Adipocyte (in vitro differentiated cells): ENCODE data around the gene GNG5.
"Not testable (repeated sequence)": the region's sequence is repeated elsewhere in the genome, so short reads cannot be mapped to it uniquely, and the experiment has no call there.

Source experiments
- DNase-seq: peaks from one replicate; pipeline ENCODE4 v3.0.0-alpha.2; 2015; ENCODE audit warnings: low read depth
- H3K27me3 ChIP-seq: replicated peaks from 2 replicates; pipeline ENCODE4 v1.7.0; 2013; ENCODE audit warnings: mild to moderate bottlenecking, low read length, moderate library complexity; ENCODE audit not compliant: control insufficient read depth, insufficient read depth
- H3K36me3 ChIP-seq: 2 replicates; pipeline ENCODE4 v1.7.0; 2013; ENCODE audit warnings: low read length, mild to moderate bottlenecking, moderate library complexity; ENCODE audit not compliant: control insufficient read depth, insufficient read depth, severe bottlenecking
- H3K4me1 ChIP-seq: 2 replicates; pipeline ENCODE4 v1.7.0; 2013; ENCODE audit warnings: mild to moderate bottlenecking, low read length, moderate library complexity; ENCODE audit not compliant: control insufficient read depth, insufficient read depth
- H3K4me3 ChIP-seq: 2 replicates; pipeline ENCODE4 v1.7.0; 2013; ENCODE audit warnings: mild to moderate bottlenecking, low read length, moderate library complexity
- H3K9ac ChIP-seq: 2 replicates; pipeline ENCODE4 v1.7.0; 2013; ENCODE audit warnings: mild to moderate bottlenecking, low read length, moderate library complexity
- H3K9me3 ChIP-seq: 2 replicates; pipeline ENCODE4 v1.7.0; 2013; ENCODE audit warnings: mild to moderate bottlenecking, low read length, moderate library complexity; ENCODE audit not compliant: control insufficient read depth

Gene GNG5

GRCh38 chr1:84507887-84508286 lies 1.5 kb upstream of the GNG5 start:
- not testable (repeated sequence) for H3K9ac ChIP-seq, H3K9me3 ChIP-seq, H3K4me3 ChIP-seq, H3K27me3 ChIP-seq, H3K36me3 ChIP-seq, DNase-seq
- H3K4me1 ChIP-seq: peaks cover 25% of the 10 kb centered on the region

GRCh38 chr1:84506729-84507453 lies 510 bp upstream of the GNG5 start:
- H3K4me1 ChIP-seq: peaks cover 28% of the 10 kb centered on the region

GRCh38 chr1:84505493-84506001 lies 834 bp downstream of the GNG5 start:
- no peaks in the 10 kb centered on the region for H3K27me3 ChIP-seq
- H3K4me3 ChIP-seq: peak overlapping the region; percentile 91
- H3K4me1 ChIP-seq: peaks cover 28% of the 10 kb centered on the region
- H3K9me3 ChIP-seq: no peaks in the 10 kb centered on the region
- peak overlapping the region; percentile 94 for H3K9ac ChIP-seq
- peak; percentile 86 for DNase-seq
- H3K36me3 ChIP-seq: peaks cover 11% of the 10 kb centered on the region

More at GRCh38 chr1:84506729-84507453, 510 bp upstream of the GNG5 start:
- Histone ChIP-seq H3K27me3 (no peaks in the 10 kb centered on the region), H3K36me3 (no peaks in the 10 kb centered on the region), H3K4me3 (peak overlapping the region; percentile 91), H3K9ac (peak overlapping the region; percentile 94), H3K9me3 (no peaks in the 10 kb centered on the region)
- DNase-seq: no peak

- Histone ChIP-seq H3K9me3 (no peaks in the 10 kb centered on the region), H3K27me3 (no peaks in the 10 kb centered on the region), H3K36me3 (peaks cover 18% of the 10 kb centered on the region), H3K4me1 (peaks cover 28% of the 10 kb centered on the region), H3K4me3 (peak overlapping the region; percentile 91), H3K9ac (peak overlapping the region; percentile 94)
- DNase-seq: peak; percentile 72
Observed at GRCh38 chr1:84504580-84505492, 1.5 kb downstream of the GNG5 start.

GRCh38 chr1:84502927-84503326 lies 3.5 kb downstream of the GNG5 start:
- Histone ChIP-seq H3K9ac (no peak overlapping the region), H3K9me3 (no peaks in the 10 kb centered on the region), H3K4me3 (no peak overlapping the region), H3K4me1 (peaks cover 24% of the 10 kb centered on the region), H3K27me3 (no peaks in the 10 kb centered on the region), H3K36me3 (peaks cover 37% of the 10 kb centered on the region)
- DNase-seq: no peak

- H3K9ac ChIP-seq: no peak overlapping the region
- no peak overlapping the region for H3K4me3 ChIP-seq
- peaks cover 2% of the 10 kb centered on the region for H3K4me1 ChIP-seq
- H3K27me3 ChIP-seq: no peaks in the 10 kb centered on the region
- H3K36me3 ChIP-seq: peaks cover 81% of the 10 kb centered on the region
- no peaks in the 10 kb centered on the region for H3K9me3 ChIP-seq
- no peak for DNase-seq
Observed at GRCh38 chr1:84497631-84498275, 8.6 kb downstream of the GNG5 start.

- Histone ChIP-seq H3K4me3 (no peak overlapping the region), H3K36me3 (peaks cover 92% of the 10 kb centered on the region), H3K27me3 (no peaks in the 10 kb centered on the region), H3K9me3 (no peaks in the 10 kb centered on the region), H3K4me1 (no peaks in the 10 kb centered on the region), H3K9ac (no peak overlapping the region)
- no peak for DNase-seq
Observed at GRCh38 chr1:84496498-84496897, 9.9 kb downstream of the GNG5 start.

GRCh38 chr1:84493747-84494146 lies 12.6 kb downstream of the GNG5 start:
- H3K4me3 ChIP-seq: no peak overlapping the region
- DNase-seq: no peak
- H3K36me3 ChIP-seq: peaks cover 87% of the 10 kb centered on the region
- no peaks in the 10 kb centered on the region for H3K9me3 ChIP-seq
- no peaks in the 10 kb centered on the region for H3K27me3 ChIP-seq
- H3K9ac ChIP-seq: no peak overlapping the region
- no peaks in the 10 kb centered on the region for H3K4me1 ChIP-seq

- H3K9ac ChIP-seq: no peak overlapping the region
- no peak for DNase-seq
- no peak overlapping the region for H3K4me3 ChIP-seq
- peaks cover 4% of the 10 kb centered on the region for H3K4me1 ChIP-seq
- H3K36me3 ChIP-seq: peaks cover 77% of the 10 kb centered on the region
- H3K9me3 ChIP-seq: no peaks in the 10 kb centered on the region
- no peaks in the 10 kb centered on the region for H3K27me3 ChIP-seq
Observed at GRCh38 chr1:84492726-84493125, 13.7 kb downstream of the GNG5 start.

GRCh38 chr1:84489766-84490165 lies 16.6 kb downstream of the GNG5 start:
- Histone ChIP-seq H3K9ac (no peak overlapping the region), H3K36me3 (peaks cover 58% of the 10 kb centered on the region), H3K9me3 (no peaks in the 10 kb centered on the region), H3K27me3 (no peaks in the 10 kb centered on the region), H3K4me3 (no peak overlapping the region), H3K4me1 (peaks cover 4% of the 10 kb centered on the region)
- peak; percentile 21 for DNase-seq

- Histone ChIP-seq H3K9me3 (no peaks in the 10 kb centered on the region), H3K9ac (no peak overlapping the region), H3K4me1 (peaks cover 4% of the 10 kb centered on the region), H3K27me3 (no peaks in the 10 kb centered on the region), H3K4me3 (no peak overlapping the region), H3K36me3 (peaks cover 60% of the 10 kb centered on the region)
- peak; percentile 15 for DNase-seq
Observed at GRCh38 chr1:84488107-84488506, 18.3 kb downstream of the GNG5 start.
